HepG2 (cell line): ENCODE measurements around the gene YAP1. TPM values are rescaled to one million over a fixed set of nuclear protein-coding genes. Genes with fewer than 3 reads are reported as not detected.

Experiments used
- ARNT ChIP-seq: fragments of 450-650 bp; IDR thresholded peaks from 2 replicates; pipeline ENCODE4 v1.6.1; 2017
- DPF2 ChIP-seq: sonication (generic); formaldehyde crosslinking; IDR thresholded peaks from 2 replicates; pipeline ENCODE4 v1.4.0; 2020; ENCODE audit warnings: mild to moderate bottlenecking, low read depth, missing genetic modification reagents, borderline replicate concordance
- GZF1 ChIP-seq: sonication (generic); formaldehyde crosslinking; IDR thresholded peaks from 2 replicates; pipeline ENCODE4 v1.5.1; 2020; ENCODE audit warnings: mild to moderate bottlenecking, missing genetic modification reagents
- MBD4 ChIP-seq: IDR thresholded peaks from 2 replicates; pipeline ENCODE4 v1.6.1; 2012; ENCODE audit warnings: low read length, inconsistent platforms, borderline replicate concordance
- MZF1 ChIP-seq: sonication (generic); formaldehyde crosslinking; IDR thresholded peaks from 2 replicates; pipeline ENCODE4 v1.8.1; 2023; ENCODE audit warnings: mild to moderate bottlenecking, missing genetic modification reagents, borderline replicate concordance
- NFATC3 ChIP-seq: sonication (generic); formaldehyde crosslinking; IDR thresholded peaks from 2 replicates; pipeline ENCODE4 v1.5.1; 2020; ENCODE audit warnings: mild to moderate bottlenecking, missing genetic modification reagents
- RBFOX2 ChIP-seq: fragments of 200-400 bp; formaldehyde crosslinking; IDR thresholded peaks from 2 replicates; pipeline ENCODE4 v1.6.1; 2017; ENCODE audit warnings: low read depth, mild to moderate bottlenecking, low read length
- SP1 ChIP-seq, 2 experiments: fragments of 450-650 bp in 1 of 2; sonication (generic) in 1 of 2; formaldehyde crosslinking in 1 of 2; IDR thresholded peaks; 2 replicates each; pipeline versions ENCODE4 v1.4.0 to v1.6.1; 2016 to 2020; ENCODE audit warnings: missing genetic modification reagents in 1 of 2
- ZBTB1 ChIP-seq: sonication (generic); formaldehyde crosslinking; IDR thresholded peaks from 2 replicates; pipeline ENCODE4 v1.4.0; 2020; ENCODE audit warnings: missing genetic modification reagents, borderline replicate concordance
- ZBTB8A ChIP-seq: sonication (generic); formaldehyde crosslinking; IDR thresholded peaks from 2 replicates; pipeline ENCODE4 v1.4.0; 2020; ENCODE audit warnings: mild to moderate bottlenecking, low read depth, missing genetic modification reagents, borderline replicate concordance
- ZFP37 ChIP-seq: sonication (generic); formaldehyde crosslinking; IDR thresholded peaks from 2 replicates; pipeline ENCODE4 v1.4.0; 2020; ENCODE audit warnings: missing genetic modification reagents, borderline replicate concordance
- ZNF337 ChIP-seq: sonication (generic); formaldehyde crosslinking; IDR thresholded peaks from 2 replicates; pipeline ENCODE4 v1.5.1; 2020; ENCODE audit warnings: missing genetic modification reagents, low read depth, mild to moderate bottlenecking, borderline replicate concordance
- ZNF382 ChIP-seq: sonication (generic); formaldehyde crosslinking; IDR thresholded peaks from 2 replicates; pipeline ENCODE4 v1.5.0; 2020; ENCODE audit warnings: missing genetic modification reagents, mild to moderate bottlenecking, borderline replicate concordance
- ZNF543 ChIP-seq: sonication (generic); formaldehyde crosslinking; IDR thresholded peaks from 2 replicates; pipeline ENCODE4 v1.4.0; 2020; ENCODE audit warnings: mild to moderate bottlenecking, missing genetic modification reagents
- ZNF615 ChIP-seq: sonication (generic); formaldehyde crosslinking; IDR thresholded peaks from 2 replicates; pipeline ENCODE4 v1.5.0; 2020; ENCODE audit warnings: mild to moderate bottlenecking, missing genetic modification reagents, borderline replicate concordance
- ZNF644 ChIP-seq: IDR thresholded peaks from 2 replicates; pipeline ENCODE4 v1.6.1; 2016; ENCODE audit warnings: low read depth
- ZNF768 ChIP-seq: sonication (generic); formaldehyde crosslinking; IDR thresholded peaks from 2 replicates; pipeline ENCODE4 v1.4.0; 2020; ENCODE audit warnings: missing genetic modification reagents
- polyA plus RNA-seq, 8 experiments: library from polyadenylated mRNA; depleted of rRNA in 3 of 8; stranded (reverse) in 7 of 8; unstranded in 1 of 8; fragments of >200 nt; fragmentation: Illumina TruSeq in 4 of 8; extraction: Trizol in 4 of 8; gene quantifications; 2 replicates each; pipeline versions ENCODE4 v1.2.1 to v1.2.3, GENCODE V29; 2011 to 2016; ENCODE audit warnings: low read depth in 4 of 8, missing spikeins in 1 of 8, mixed read lengths in 1 of 8; ENCODE audit not compliant: insufficient read depth in 1 of 8
- total RNA-seq, 5 experiments: library from RNA; depleted of rRNA; stranded (reverse); fragments of >200 nt; fragmentation: Illumina TruSeq; extraction: Trizol; gene quantifications; 2 replicates each; pipeline ENCODE4 v1.2.3, GENCODE V29; 2016; ENCODE audit warnings: low read depth in 1 of 5
- TF ChIP-seq, protein P1 (sequence below): IDR thresholded peaks from 2 replicates; pipeline ENCODE4 v1.4.0; 2020; ENCODE audit warnings: mild to moderate bottlenecking, missing genetic modification reagents
- TF ChIP-seq, protein P2 (sequence below): sonication (generic); formaldehyde crosslinking; conservative IDR thresholded peaks from 2 replicates; pipeline ENCODE4 v1.8.1; 2023; ENCODE audit warnings: missing genetic modification reagents
- TF ChIP-seq, protein P3 (sequence below): sonication (generic); formaldehyde crosslinking; IDR thresholded peaks from 2 replicates; pipeline ENCODE4 v1.4.0; 2020; ENCODE audit warnings: missing genetic modification reagents

Gene YAP1
- total and polyA plus RNA-seq, 2 of the 13 experiments (the other 11 are each of a cell fraction or from before 2014, with no cell fraction given) = 59.5 to 91.0 TPM

DNA sequence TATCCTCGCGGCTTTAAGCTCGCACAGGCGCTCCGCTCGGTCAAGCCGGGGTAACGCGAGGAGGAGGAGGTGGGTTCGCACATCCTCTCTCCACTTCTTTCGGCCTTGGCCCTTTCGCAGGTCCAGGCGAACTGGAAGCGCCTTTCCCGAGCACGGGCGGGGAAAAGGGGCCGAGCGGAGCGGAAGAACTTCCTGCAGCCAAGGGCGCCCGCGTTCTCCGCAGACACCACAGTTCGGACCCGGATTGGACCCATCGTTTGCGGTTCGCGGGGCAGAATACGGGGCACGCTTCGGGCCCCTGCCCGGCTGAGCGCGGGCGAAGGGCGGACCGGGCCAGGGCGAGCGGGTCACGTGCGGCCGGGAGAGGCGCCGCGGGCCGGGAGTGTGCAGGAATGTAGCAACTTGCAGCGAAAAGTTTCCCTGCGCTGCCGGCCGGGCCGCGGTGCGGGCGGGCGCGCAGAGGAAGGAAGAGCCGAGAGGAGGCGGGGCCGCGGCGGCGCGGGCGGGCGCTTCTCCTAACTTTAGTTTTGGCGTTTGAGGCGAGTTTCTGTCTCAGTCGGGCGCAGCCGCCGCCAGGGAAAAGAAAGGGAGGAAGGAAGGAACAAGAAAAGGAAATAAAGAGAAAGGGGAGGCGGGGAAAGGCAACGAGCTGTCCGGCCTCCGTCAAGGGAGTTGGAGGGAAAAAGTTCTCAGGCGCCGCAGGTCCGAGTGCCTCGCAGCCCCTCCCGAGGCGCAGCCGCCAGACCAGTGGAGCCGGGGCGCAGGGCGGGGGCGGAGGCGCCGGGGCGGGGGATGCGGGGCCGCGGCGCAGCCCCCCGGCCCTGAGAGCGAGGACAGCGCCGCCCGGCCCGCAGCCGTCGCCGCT lies at the start of gene YAP1 (continued):
- TF ChIP-seq, protein P1, sequence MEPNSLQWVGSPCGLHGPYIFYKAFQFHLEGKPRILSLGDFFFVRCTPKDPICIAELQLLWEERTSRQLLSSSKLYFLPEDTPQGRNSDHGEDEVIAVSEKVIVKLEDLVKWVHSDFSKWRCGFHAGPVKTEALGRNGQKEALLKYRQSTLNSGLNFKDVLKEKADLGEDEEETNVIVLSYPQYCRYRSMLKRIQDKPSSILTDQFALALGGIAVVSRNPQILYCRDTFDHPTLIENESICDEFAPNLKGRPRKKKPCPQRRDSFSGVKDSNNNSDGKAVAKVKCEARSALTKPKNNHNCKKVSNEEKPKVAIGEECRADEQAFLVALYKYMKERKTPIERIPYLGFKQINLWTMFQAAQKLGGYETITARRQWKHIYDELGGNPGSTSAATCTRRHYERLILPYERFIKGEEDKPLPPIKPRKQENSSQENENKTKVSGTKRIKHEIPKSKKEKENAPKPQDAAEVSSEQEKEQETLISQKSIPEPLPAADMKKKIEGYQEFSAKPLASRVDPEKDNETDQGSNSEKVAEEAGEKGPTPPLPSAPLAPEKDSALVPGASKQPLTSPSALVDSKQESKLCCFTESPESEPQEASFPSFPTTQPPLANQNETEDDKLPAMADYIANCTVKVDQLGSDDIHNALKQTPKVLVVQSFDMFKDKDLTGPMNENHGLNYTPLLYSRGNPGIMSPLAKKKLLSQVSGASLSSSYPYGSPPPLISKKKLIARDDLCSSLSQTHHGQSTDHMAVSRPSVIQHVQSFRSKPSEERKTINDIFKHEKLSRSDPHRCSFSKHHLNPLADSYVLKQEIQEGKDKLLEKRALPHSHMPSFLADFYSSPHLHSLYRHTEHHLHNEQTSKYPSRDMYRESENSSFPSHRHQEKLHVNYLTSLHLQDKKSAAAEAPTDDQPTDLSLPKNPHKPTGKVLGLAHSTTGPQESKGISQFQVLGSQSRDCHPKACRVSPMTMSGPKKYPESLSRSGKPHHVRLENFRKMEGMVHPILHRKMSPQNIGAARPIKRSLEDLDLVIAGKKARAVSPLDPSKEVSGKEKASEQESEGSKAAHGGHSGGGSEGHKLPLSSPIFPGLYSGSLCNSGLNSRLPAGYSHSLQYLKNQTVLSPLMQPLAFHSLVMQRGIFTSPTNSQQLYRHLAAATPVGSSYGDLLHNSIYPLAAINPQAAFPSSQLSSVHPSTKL (CRISPR knock-in tag) = peak; percentile 78
- TF ChIP-seq ZNF644 (CRISPR knock-in tag) (no peak), ZNF337 (0 out of 2 replicates have a peak, but pooled peaks have one; percentile 69), MBD4 (no peak), NFATC3 (CRISPR knock-in tag) (no peak), ZBTB1 (CRISPR knock-in tag) (no peak; the same call in 1 of the 2 replicates), MZF1 (CRISPR knock-in tag) (no peak), GZF1 (CRISPR knock-in tag) (no peak; the same call in 1 of the 2 replicates), ZNF543 (CRISPR knock-in tag) (0 out of 2 replicates have a peak, but pooled peaks have one; percentile 45), ZFP37 (CRISPR knock-in tag) (no peak; the same call in 1 of the 2 replicates), ARNT (no peak), ZNF768 (CRISPR knock-in tag) (peak; percentile 77; the same call in 1 of the 2 replicates), SP1 (IDR thresholded peaks at IDR 0.05) (no peak), SP1 (CRISPR knock-in tag; IDR thresholded peaks at IDR 0.05) (peak; percentile 65), ZBTB8A (CRISPR knock-in tag) (no peak), ZNF615 (no peak), ZNF382 (CRISPR knock-in tag) (no peak), DPF2 (CRISPR knock-in tag) (no peak), RBFOX2 (peak; percentile 94)
- TF ChIP-seq, protein P2, sequence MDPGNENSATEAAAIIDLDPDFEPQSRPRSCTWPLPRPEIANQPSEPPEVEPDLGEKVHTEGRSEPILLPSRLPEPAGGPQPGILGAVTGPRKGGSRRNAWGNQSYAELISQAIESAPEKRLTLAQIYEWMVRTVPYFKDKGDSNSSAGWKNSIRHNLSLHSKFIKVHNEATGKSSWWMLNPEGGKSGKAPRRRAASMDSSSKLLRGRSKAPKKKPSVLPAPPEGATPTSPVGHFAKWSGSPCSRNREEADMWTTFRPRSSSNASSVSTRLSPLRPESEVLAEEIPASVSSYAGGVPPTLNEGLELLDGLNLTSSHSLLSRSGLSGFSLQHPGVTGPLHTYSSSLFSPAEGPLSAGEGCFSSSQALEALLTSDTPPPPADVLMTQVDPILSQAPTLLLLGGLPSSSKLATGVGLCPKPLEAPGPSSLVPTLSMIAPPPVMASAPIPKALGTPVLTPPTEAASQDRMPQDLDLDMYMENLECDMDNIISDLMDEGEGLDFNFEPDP (CRISPR knock-in tag) = no peak
- TF ChIP-seq, protein P3, sequence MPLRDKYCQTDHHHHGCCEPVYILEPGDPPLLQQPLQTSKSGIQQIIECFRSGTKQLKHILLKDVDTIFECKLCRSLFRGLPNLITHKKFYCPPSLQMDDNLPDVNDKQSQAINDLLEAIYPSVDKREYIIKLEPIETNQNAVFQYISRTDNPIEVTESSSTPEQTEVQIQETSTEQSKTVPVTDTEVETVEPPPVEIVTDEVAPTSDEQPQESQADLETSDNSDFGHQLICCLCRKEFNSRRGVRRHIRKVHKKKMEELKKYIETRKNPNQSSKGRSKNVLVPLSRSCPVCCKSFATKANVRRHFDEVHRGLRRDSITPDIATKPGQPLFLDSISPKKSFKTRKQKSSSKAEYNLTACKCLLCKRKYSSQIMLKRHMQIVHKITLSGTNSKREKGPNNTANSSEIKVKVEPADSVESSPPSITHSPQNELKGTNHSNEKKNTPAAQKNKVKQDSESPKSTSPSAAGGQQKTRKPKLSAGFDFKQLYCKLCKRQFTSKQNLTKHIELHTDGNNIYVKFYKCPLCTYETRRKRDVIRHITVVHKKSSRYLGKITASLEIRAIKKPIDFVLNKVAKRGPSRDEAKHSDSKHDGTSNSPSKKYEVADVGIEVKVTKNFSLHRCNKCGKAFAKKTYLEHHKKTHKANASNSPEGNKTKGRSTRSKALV (CRISPR knock-in tag) = peak; percentile 62; the same call in 1 of the 2 replicates
